ENCODE results near the gene CNTNAP2. TPM values are rescaled to one million over a fixed set of nuclear protein-coding genes. Genes with fewer than 3 reads are reported as not detected.

The CNTNAP2 gene
- total and polyA plus RNA-seq, 2 of the 8 experiments (the other 6 are each of a cell fraction or from before 2014, with no cell fraction given): 27.9 to 71.0 TPM

- WGBS, 2 experiments (ENCODE audit: extremely low coverage in 1 of 2, insufficient coverage in 1 of 2, insufficient read length in 1 of 2, insufficient replicate concordance in 2 of 2, low coverage in 1 of 2, low lambda C conversion rate in 2 of 2, missing lambda C conversion rate in 1 of 2): 83% methylated on average over 4 of the region's 4 CpGs; no CpG with 5 or more reads in 1 of the 2 experiments
- H2AK5ac ChIP-seq (ENCODE audit: low read depth, low read length): no peak overlapping the region
- no peaks in the 10 kb centered on the region for H3K79me1 ChIP-seq (ENCODE audit: low read depth, low read length)
- DNase-seq (ENCODE audit: low read depth in 1 of 2, low spot score in 2 of 2) (no peak), FAIRE-seq (no peak)
- no peaks in the 10 kb centered on the region for H3K4me1 ChIP-seq (replicated peaks in 1 of 4; ENCODE audit: control insufficient read depth in 3 of 4, insufficient read depth in 4 of 4, low read length in 3 of 4)
- no peak overlapping the region for H3K4ac ChIP-seq (replicated peaks; ENCODE audit: insufficient read length, low read depth, low read length)
- no peak overlapping the region for H3K9ac ChIP-seq (replicated peaks in 1 of 4; ENCODE audit: extremely low read depth in 1 of 4, low read depth in 3 of 4, low read length in 3 of 4)
- no peaks in the 10 kb centered on the region for H3K79me2 ChIP-seq (ENCODE audit: control insufficient read depth in 1 of 2, insufficient read depth in 2 of 2, low read length in 2 of 2)
- no peak overlapping the region for H3K27ac ChIP-seq (ENCODE audit: low read depth, low read length)
- no peak overlapping the region for H3K14ac ChIP-seq (ENCODE audit: insufficient read length)
- H4K91ac ChIP-seq (replicated peaks; ENCODE audit: insufficient read length, low read length): peak overlapping the region; percentile 61
- no peaks in the 10 kb centered on the region; a peak in 1 of 8 replicates for H3K36me3 ChIP-seq (ENCODE audit: control insufficient read depth in 2 of 4, insufficient read depth in 4 of 4, low read length in 3 of 4)
- H4K20me1 ChIP-seq (replicated peaks in 1 of 2; ENCODE audit: control insufficient read depth in 1 of 2, insufficient read depth in 2 of 2, low read length in 2 of 2): peaks cover 0 to 6% of the 10 kb centered on the region in 2 experiments
- H3K9me3 ChIP-seq (ENCODE audit: insufficient read depth in 2 of 2, low read depth in 1 of 2, low read length in 1 of 2): peaks cover 0 to 10% of the 10 kb centered on the region in 2 experiments; a peak in 1 of 4 replicates
- H3K4me3 ChIP-seq (ENCODE audit: extremely low read depth in 1 of 4, insufficient read depth in 2 of 4, low read depth in 3 of 4, low read length in 4 of 4): no peak overlapping the region
- no peak overlapping the region for H3K4me2 ChIP-seq (ENCODE audit: insufficient read depth in 1 of 2, low read depth in 2 of 2, low read length in 2 of 2)
- 0 out of 2 replicates have a peak overlapping the region, but pooled peaks have one; percentile 9 for H2BK20ac ChIP-seq (ENCODE audit: low read length)
- no peak overlapping the region for H4K8ac ChIP-seq (ENCODE audit: extremely low read depth, insufficient read depth, low read length)
- no peak overlapping the region; the same call in 1 of the 2 replicates for H2BK5ac ChIP-seq (ENCODE audit: low read depth, low read length)
- peak overlapping the region; percentile 95; the same call in 1 of the 2 replicates for H2BK15ac ChIP-seq (ENCODE audit: low read length)
- peak overlapping the region; percentile 85 for H3K56ac ChIP-seq (replicated peaks; ENCODE audit: insufficient read length, low read depth, low read length)
- POLR2A ChIA-PET (ENCODE audit: partially characterized antibody): interaction anchor here (1.0 kb wide), 1 partner anchor 237 kb away, joined by 3 read pairs; the partner anchor contains the start of gene CUL1
- no peak overlapping the region for H3K18ac ChIP-seq (ENCODE audit: extremely low read depth, low read length)
- CTCF ChIA-PET (ENCODE audit: partially characterized antibody): no interaction called here
- H3K27me3 ChIP-seq (replicated peaks in 1 of 4; ENCODE audit: control insufficient read depth in 3 of 4, extremely low read depth in 1 of 4, insufficient read depth in 3 of 4, low read length in 3 of 4): no peaks in the 10 kb centered on the region
- no peak overlapping the region for H2AFZ ChIP-seq (ENCODE audit: low read length)
- peaks cover 4% of the 10 kb centered on the region; the same call in 1 of the 2 replicates for H3K23me2 ChIP-seq (ENCODE audit: low read depth, low read length)
- H2BK12ac ChIP-seq (ENCODE audit: low read depth, low read length): 0 out of 2 replicates have a peak overlapping the region, but pooled peaks have one; percentile 33
- H2BK120ac ChIP-seq (replicated peaks; ENCODE audit: low read depth, low read length): no peak overlapping the region
- no peak overlapping the region for H4K5ac ChIP-seq (ENCODE audit: insufficient read length, low read depth, low read length)
- H3K23ac ChIP-seq (ENCODE audit: insufficient read length): no peak overlapping the region
- TF ChIP-seq SP4 (IDR thresholded peaks at IDR 0.05; ENCODE audit: low read length) (no peak), KDM1A (IDR thresholded peaks at IDR 0.05; ENCODE audit: borderline replicate concordance, low read length) (no peak), SIN3A (conservative IDR thresholded peaks at IDR 0.05 in 1 of 2, IDR thresholded peaks at IDR 0.05 in 1 of 2; ENCODE audit: low read depth in 1 of 2, low read length in 2 of 2) (no peak), BACH1 (IDR thresholded peaks at IDR 0.05; ENCODE audit: low read length) (no peak), POLR2A (IDR thresholded peaks at IDR 0.05; ENCODE audit: control extremely low read depth in 1 of 2, low read depth in 2 of 2, low read length in 2 of 2) (no peak), CHD2 (IDR thresholded peaks at IDR 0.05; ENCODE audit: low read length) (no peak), TAF7 (optimal IDR thresholded peaks at IDR 0.05; ENCODE audit: borderline replicate concordance, low read depth, low read length) (no peak), KDM4A (IDR thresholded peaks at IDR 0.05; ENCODE audit: low read depth, low read length, severe bottlenecking) (no peak), RFX5 (IDR thresholded peaks at IDR 0.05; ENCODE audit: borderline replicate concordance, low read depth, low read length) (no peak), POLR2AphosphoS5 (IDR thresholded peaks at IDR 0.05; ENCODE audit: low read depth, low read length) (no peak), KDM5A (IDR thresholded peaks at IDR 0.05; ENCODE audit: low read length) (no peak), CBX5 (IDR thresholded peaks at IDR 0.05; ENCODE audit: low read depth, low read length) (no peak), SIRT6 (IDR thresholded peaks at IDR 0.05; ENCODE audit: low read length) (no peak), GTF2F1 (IDR thresholded peaks at IDR 0.05; ENCODE audit: borderline replicate concordance, low read depth, low read length) (no peak)
Observed at GRCh38 chr7:148461392-148462179, 2345.0 kb downstream of the CNTNAP2 start.
